Omental fat pad (tissue), 4 donors: ENCODE measurements around the gene ABCG1. TPM values are rescaled to one million over a fixed set of nuclear protein-coding genes. Genes with fewer than 3 reads are reported as not detected.

Source experiments
- ATAC-seq: fragments of 150-250 bp; one replicate; pipeline ENCODE4 v1.9.1; 2016; ENCODE audit warnings: mild to moderate bottlenecking, moderate library complexity; ENCODE audit not compliant: low FRiP score
- DNase-seq: peaks from one replicate; pipeline ENCODE4 v3.0.0-alpha.2; 2019; ENCODE audit warnings: low spot score
- CTCF ChIP-seq, 3 donors: fragments of 450-650 bp; IDR thresholded peaks; one replicate each; pipeline ENCODE4 v1.5.1; 2016 to 2017; ENCODE audit warnings: antibody characterized with exemption in 3 of 3, mild to moderate bottlenecking in 3 of 3, moderate library complexity in 2 of 3
- total RNA-seq, 4 donors: library from RNA; depleted of rRNA; stranded (reverse); fragments of >200 nt; gene quantifications; one replicate each; pipeline ENCODE4 v1.1.0, GENCODE V29; 2016

Gene ABCG1
- total RNA-seq, 4 donors from 2014 or later, result 9.8 to 45.1 (median 30.2) TPM

- TF ChIP-seq CTCF (IDR thresholded peaks at IDR 0.05), result no peak
- no peak for ATAC-seq
Observed at GRCh38 chr21:42237161-42237560, 18.2 kb downstream of the ABCG1 start.

GRCh38 chr21:42237577-42237976 lies 18.6 kb downstream of the ABCG1 start:
- no peak for ATAC-seq
- no peak for TF ChIP-seq CTCF (IDR thresholded peaks at IDR 0.05)
- no peak for DNase-seq

More at GRCh38 chr21:42237161-42237560, 18.2 kb downstream of the ABCG1 start:
- DNase-seq, result no peak

- DNase-seq, result no peak
- no peak for ATAC-seq
- TF ChIP-seq CTCF (IDR thresholded peaks at IDR 0.05), result no peak
Observed at GRCh38 chr21:42238185-42238934, 19.4 kb downstream of the ABCG1 start.

- DNase-seq (no peak), ATAC-seq (no peak)
- TF ChIP-seq CTCF (IDR thresholded peaks at IDR 0.05), result no peak
Observed at GRCh38 chr21:42239556-42239955, 20.6 kb downstream of the ABCG1 start.

GRCh38 chr21:42239973-42240372 lies 21.0 kb downstream of the ABCG1 start:
- DNase-seq (no peak), ATAC-seq (no peak)
- no peak for TF ChIP-seq CTCF (IDR thresholded peaks at IDR 0.05)

GRCh38 chr21:42242611-42243010 lies 23.7 kb downstream of the ABCG1 start:
- no peak for ATAC-seq
- no peak for TF ChIP-seq CTCF (IDR thresholded peaks at IDR 0.05)
- no peak for DNase-seq

- DNase-seq, result no peak
- no peak for TF ChIP-seq CTCF (IDR thresholded peaks at IDR 0.05)
- no peak for ATAC-seq
Observed at GRCh38 chr21:42243026-42243425, 24.1 kb downstream of the ABCG1 start.
